HG03095 (cell line): Measurements from ENCODE around the gene SLC22A4.

Experiments
- ATAC-seq: cut with Tn5 transposase; IDR thresholded peaks from one replicate; pipeline ENCODE4 v1.9.1; 2021; ENCODE audit warnings: moderate library complexity; ENCODE audit not compliant: unreplicated experiment

Gene SLC22A4

DNA sequence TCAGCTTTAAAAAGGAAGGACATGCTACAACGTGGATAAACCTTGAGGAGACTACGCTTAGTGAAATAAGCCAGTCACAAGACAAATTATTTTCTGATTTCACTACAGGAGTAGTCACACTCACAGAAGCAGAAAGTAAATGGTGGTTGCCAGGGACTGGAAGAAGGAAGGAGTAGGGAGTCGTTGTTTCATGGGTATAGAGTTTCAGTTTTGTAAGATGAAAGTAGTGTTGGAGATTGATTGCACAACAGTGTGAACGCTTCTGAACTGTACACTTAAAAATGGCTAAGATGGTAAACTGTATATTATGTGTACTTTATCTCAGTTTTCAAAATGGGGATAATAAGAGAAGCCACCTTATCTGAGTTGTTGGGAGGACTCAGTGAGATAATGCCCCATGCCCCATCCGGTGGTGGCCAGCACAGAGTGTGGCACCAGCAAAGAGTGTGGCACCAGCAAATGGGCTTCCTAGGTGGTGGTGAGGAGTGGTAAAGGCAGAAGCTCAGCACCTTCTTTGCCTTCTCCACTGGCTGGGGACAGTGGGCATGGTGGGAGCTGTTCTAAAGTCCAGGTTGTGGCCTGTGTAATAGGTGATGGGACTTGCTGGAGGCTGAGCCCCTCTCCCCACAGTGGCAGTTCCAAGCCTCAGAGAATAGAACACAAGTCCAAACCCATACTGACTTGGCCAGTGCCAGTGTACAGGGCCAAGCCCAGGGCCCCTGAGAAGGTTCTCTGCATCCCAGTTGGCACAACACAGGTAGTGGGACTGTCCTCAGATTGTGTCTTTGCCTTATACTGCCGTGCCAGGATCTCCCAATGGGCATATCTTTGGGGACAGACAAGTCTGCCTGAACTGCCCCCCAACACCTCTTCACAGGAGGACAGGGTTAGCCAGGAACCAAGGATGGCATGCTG is 4.4 kb downstream of the SLC22A4 start:
- ATAC-seq: no peak

DNA sequence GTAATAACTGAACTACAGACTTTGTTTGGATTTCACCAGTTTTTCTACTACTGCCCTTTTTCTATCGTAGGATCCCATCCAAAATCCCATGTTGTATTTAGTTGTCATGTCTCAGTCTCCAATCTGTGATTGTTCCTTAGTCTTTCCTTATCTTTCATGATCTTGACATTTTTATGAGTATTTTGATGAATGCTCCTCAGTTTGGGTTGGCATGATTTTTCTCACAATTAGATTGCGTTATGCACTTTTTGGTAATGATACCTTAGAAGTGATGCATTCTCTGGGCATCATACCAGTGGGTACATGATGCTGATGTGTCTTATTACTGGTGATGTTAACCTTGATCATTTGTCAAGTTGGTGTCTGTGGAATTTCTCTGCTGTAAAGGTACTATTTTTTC is 5.7 kb downstream of the SLC22A4 start:
- ATAC-seq: no peak

DNA sequence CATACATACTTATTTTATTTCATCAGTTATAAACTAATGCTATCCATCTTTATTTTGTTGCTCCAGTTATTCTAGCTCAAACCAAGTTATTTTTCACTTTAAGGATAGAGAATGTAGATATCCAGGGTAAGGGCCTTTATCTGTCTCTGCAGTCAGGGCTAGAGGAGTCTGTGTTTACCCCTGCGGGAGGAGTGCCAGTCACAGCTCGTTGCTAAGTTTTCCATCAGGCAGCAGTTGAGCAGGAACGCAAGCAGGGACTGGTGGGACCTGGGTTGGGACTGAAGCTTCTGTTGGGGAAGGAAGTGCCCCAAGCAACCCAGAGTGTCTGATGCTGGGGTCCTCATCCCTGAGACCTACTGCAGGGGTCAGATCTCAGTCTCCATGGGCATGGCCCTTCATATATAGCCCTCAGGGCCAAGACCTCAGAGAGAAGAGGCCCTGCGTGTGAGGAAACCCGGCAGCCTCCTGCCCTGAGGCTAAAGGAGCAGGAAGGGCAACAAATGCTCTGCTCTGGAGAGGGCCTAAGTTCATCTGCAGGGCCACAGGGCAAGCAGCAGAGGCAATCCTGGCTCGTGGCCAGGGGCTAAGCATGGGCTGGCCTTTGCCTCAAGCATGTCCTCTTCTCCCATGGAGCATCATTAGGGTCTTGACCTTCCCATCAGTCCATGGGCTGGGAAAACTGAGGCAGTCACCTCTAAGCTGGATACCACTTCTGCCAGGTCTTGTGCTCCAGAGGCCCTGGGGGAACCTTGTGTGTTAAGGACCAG is 6.6 kb downstream of the SLC22A4 start:
- ATAC-seq: no peak

DNA sequence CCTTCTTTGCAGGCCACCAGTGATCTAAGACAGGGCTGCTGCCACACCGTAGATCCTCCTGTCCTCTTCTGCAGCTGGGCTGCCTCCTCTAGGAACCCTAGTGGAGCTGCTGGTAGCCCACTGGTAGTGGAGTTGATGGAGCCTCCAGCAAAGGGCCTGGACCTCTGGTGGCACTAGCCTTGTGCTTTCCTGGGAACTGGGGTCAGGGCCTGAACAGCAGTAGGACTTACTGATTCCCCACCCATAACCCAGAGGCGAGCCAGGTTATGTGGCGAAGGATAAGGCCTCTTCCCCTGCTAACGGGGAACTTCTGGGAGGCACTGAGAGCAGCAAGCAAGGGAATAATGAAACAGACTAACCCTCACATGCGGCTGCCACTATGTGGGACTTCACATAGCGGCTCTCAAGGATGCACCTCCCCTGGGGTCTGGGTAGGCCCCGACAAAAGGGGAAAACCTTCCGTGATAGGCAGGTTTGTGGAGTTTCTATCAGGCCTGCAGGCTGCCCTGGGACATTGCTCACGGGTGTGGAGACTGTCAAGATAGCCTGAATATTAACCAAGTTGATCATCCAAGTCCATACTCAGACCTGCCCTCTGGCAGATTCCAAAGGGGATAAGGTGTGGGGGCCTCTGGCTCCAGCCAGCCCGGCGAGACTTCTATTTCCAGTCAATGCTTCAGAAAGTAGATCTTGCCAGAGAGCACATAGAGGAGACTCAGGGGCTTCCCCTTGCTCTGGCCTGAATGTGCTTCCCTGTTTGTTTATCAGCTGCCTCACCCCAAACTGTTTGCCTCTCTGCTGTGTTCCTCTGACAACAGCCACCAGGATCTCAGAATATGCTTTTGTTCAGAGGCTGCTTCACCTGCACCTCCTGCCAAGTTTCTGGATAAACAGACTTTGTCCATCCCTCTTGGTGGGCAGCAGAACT is 7.4 kb downstream of the SLC22A4 start:
- no peak for ATAC-seq

DNA sequence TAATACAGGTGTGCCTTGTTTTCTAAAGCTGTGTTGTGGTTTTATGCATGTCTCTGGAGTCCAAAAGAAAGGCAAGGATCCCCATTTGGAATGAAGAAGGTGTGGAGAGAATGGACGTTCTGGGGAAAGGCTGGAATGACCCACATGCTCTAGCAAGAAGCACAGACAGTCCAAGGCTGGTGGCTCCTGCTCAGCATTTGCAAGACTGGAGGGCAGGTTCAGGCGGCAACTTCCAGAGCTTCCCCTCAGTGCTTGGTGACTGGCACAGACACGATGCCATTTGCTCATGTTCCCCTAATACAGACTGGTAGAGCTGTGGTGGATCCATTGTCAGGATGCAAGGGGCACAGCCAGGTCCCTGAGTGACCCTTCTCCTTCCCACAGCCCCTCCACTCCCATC is 8.2 kb downstream of the SLC22A4 start:
- no peak for ATAC-seq

DNA sequence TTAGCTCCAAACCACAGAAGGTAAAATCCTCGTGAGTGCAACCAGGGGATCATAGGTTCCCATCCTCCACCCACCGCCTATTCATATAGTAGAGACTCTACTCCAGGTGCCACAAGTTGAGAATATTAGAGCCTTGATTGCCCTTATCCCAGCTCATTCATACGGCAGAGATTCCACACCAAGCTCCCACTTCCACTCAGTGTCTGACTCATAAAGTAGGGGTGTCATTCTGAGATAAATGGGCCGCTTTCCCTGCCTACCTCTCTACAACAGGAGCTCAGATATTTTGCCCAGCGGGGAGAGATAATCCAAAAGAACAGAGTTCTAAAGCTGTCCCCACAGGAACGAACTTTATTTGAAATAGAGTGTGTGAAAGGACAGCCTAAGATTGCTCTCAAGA is 9.4 kb downstream of the SLC22A4 start:
- no peak for ATAC-seq

DNA sequence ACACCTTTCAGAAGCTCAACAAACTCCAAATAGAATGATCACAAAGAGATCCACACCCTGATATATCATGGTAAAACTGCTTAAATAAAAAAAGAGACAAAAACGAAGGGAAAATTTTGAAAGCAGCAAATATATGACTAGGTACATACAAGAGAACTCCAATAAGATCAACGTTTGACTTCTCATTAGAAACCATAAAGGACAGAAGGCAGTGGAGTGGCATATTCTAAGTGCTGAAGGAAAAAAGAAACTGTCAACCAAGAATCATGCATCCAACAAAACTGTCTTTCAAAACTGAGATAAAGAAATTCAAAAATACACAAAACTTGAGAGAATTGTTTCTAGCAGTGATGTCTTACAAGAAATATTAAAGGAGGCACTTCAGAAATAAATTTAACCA is 11.2 kb downstream of the SLC22A4 start:
- ATAC-seq: no peak

DNA sequence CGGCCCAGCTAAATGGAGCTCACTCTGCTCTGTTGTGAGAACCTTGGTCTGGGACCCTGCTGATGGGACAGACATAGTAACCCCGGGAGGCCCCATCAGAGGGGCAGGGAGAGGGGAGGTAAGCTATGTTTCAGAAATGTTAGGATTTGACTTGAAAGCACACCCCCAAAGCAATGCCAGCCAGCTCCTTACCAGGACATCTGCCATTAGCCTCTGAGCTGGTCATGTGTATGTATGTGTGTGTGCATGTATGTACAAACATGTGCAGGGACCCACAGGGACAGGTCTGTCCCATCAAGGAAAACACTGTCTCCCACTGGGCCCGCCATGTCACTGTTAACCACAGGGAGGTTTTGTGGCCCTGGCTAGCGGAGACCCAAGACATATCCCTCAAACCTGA is 14.5 kb downstream of the SLC22A4 start:
- ATAC-seq: no peak

DNA sequence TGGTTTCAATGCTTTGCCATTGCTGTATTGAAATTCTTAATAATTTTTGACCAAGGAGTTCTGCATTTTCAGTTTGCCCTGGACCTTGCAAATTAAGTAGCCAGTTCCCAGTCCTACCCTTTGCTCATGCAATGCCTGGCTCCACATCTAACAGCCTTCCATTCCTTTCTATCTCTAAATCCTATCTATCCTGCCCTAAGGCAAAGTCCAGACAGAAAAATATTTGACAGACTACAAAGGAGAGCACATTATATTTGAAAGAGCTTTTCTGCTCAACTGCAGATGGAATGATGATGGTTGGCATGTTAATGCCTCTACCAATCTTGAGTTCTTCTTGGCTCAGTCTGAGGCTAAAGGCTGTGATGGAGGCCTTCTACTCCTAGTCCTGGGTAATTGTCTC is 15.5 kb downstream of the SLC22A4 start:
- no peak for ATAC-seq

DNA sequence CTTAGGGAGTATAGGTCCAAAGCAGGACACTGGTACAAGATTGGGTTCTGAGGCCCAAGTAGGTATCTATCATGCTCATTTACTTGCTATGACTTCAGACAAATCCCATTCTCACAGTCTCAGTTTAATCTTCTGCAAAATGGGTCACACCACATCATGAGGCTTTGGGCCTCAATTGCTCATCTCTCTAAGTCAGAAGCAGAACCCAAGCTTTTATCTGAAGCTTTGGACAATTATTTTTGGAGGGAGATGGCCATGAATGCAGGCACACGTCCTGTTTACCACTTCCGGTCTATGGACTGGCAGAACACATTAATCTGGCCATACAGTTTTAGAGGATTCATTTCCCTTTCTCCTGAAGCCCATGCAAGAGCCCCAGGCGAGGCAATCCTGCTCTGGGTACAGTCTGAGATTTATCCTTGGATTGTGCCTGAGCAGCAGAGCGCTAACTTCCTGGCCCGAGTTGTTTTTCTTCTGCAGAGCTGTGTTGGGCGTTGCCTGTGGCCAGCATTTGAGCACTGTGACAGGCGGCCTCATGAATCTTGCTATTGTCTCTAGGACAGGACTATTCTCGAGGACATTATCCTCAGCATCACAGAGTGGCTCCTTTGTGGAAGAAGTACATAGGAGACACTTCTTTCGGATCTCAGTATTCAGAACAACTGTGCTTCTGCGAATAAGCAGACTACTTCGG is 16.1 kb downstream of the SLC22A4 start:
- no peak for ATAC-seq

DNA sequence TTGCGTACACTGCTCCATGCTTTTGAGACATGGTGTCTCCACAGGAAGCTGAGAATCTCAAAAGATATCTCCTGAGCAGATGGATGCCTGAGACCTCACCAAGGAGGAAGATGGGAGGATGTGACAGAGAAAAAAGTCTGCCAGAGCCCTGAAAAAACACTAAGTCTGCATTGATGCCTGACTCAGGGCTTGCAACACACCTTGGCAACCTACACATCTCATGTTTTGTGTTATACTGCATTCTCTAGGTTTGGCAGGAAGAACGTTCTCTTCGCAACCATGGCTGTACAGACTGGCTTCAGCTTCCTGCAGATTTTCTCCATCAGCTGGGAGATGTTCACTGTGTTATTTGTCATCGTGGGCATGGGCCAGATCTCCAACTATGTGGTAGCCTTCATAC is 19.2 kb downstream of the SLC22A4 start:
- ATAC-seq: no peak

DNA sequence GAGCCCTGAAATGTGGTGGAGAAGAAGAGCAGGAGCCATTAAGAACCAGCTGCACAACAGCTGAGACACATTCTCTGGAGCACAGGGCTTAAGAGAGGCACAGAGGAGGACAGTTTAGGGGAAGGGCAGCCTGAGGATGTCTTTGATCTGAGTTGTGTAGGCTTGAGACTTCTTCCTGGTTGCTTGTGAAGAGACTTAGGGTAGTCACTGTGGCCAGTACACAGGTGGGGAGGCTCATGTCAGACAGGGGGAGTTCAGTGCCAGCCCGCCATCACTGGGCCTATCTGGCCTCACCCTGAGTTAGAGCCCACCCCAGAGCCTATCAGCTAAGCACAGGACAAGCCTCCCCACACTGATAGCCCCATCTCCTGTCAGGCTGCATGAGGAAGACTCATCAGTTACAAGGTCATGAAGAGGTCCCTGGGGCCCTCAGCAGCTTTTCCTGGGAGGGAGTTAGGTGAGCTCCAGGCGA is 19.8 kb downstream of the SLC22A4 start:
- ATAC-seq: no peak

DNA sequence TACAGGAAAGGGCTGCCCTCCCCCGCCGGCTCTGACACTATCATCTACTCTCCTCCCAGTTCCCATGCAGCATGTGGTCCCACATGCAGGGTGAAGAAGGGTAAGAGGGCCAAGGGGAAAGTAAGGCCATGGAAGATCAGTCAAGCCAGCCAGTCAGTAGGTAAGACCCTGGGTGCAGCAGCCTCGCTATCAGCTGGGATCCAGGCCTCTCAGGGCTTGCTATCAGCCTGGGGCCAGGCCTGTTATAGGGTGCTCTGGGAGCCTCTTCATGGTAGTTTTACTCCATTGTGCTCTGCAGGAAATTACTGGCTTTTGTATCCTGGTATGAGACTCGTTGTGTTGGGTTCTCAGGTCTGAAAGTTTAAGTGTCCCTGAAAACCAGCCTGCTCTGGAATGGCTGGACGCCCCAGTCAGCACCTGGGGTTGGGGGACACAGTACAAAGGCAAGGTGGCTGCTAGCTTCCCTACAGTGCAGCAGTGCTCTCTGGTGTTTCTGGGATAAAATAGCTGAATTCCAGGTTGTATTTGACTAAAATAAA is 21.4 kb downstream of the SLC22A4 start:
- no peak for ATAC-seq

DNA sequence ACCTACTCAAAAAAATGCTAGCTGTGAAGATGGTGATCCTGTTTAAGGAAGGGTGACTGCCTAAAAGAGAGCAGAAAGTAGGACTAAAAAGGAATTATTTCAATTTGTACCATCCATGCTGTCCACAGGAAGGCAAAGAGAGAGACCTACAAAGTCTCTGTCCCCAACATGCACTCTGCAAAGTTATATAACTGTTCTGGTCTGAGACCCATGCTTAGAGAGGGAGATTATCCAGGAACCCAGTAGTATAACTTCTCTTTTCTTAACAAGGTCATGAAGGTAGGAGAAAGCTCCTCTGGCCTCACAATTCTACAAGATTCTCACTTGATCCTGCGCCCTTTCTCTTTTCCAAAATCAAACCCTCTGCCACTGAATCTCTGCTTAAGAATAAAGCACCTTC is 25.8 kb downstream of the SLC22A4 start:
- ATAC-seq: no peak

DNA sequence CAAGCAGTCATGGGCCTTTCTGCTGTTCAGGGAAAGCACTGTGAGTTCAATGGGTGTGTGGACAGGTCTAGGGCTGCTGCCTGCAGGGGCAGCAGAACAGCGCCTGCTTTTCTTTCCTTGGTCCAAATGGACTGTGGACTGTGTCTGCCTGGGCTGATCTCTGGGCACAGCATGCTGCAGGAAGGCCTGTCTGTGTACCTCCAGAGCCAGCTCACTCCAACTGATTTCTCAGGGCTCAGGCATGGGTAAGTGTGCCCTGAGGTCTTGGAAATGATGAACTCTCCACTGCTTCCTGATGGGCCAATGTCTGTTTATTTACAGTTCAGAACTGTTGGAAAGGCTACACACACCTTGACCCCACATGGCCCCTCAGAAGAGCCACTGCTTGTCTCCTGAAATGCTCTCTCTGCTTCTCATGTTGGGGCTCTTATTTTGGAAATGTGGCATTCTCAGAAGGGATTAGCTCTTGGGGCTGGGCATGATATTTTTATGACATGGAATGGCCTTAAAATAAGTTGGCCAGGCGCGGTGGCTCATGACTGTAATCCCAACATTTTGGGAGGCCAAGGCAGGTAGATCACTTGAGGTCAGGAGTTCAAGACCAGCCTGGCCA is 27.0 kb downstream of the SLC22A4 start:
- no peak for ATAC-seq

DNA sequence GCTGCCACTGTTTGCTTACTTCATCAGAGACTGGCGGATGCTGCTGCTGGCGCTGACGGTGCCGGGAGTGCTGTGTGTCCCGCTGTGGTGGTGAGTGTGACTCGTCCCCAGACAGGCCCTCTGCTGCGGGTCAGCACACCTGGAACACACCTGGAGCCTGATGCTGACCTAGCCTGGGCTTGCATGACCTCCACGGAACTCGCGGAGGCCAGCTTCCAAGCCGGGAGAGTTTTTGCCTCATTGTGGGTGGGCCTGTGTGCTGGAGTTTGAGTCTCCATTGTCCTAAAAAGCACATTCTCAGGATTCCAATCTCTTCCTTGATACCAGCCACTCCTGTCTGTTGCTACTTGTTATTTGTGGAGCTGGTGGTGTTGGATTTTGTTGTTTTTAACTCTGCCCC is 28.1 kb downstream of the SLC22A4 start:
- no peak for ATAC-seq

DNA sequence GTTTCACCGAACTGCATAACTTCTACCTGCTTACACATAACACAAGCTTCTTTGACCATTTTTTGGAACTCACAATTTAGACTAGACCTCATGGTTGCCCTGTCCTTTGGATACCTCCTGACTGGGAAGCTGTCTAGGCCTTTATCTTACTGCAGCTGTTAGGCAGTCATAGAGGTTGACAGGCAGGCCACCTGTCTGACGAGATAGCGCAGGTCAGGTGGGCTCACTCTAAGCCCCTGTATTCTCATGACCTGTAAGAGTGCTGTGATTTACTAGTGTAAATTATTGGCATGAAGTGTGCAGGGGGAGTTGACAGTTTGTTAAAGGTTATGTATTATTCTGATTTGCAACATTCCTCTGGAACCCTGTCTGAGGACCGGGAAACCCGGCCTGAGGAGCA is 29.0 kb downstream of the SLC22A4 start:
- ATAC-seq: no peak

DNA sequence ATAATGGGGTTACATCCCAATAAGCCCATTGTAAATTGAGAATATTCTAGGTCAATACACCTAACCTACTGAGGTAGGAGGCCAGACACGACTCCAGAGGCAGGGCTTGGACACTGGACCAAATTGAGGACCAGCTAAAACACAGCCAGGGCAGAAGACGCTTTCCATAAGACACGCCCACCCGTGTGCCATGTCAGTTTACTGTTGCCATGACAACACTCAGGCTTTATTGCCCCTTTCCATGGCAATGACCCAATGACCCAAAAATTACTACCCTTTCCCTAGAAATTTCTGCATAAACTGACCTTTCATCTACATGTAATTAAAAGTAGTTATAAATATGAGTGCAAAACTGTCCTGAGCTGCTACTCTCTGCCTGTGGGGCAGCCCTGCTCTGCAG is 31.5 kb downstream of the SLC22A4 start:
- ATAC-seq: no peak

DNA sequence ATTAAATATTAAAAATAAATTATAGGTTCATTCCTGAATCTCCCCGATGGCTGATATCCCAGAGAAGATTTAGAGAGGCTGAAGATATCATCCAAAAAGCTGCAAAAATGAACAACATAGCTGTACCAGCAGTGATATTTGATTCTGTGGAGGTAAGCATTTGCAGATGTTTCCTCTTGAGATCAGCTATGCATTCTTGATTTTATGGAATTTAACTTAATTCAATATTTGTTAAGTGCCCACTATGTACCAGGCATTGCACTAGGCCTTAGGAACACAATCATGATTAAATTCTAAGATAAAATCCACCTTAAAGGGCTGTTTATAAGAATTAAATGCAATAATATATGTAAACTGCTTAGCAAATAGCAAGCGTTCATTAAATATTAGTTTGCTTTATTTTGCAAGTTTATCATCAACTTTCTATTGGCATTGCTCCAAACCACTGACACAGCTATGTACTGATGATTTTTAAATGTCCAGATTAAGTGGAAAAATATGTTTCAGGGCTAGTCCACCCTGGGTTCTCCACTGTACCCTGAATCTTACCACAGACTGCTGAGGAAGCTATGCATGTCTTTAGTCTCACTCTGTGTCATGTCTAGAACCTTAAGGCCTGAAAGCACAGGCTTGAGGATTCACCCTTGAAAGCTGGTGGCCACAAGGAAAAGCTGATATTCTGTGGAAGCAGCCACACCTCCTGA is 33.2 kb downstream of the SLC22A4 start:
- no peak for ATAC-seq
